ENCODE results near the gene RBM48. TPM values are rescaled to one million over a fixed set of nuclear protein-coding genes. Genes with fewer than 3 reads are reported as not detected.

RBM48 gene
- total RNA-seq, 1 experiment from 2014 or later, result 14.6 TPM

- intact Hi-C loops (cut with micrococcal nuclease), result no loop called here
- no peaks in the 10 kb centered on the region for H3K79me2 ChIP-seq (ENCODE audit: insufficient read depth, low read length)
- ATAC-seq, result 0 out of 2 replicates have a peak, but pooled peaks have one; percentile 17
- BruUV-seq (replicated peaks), result no TSS peak
- no peak overlapping the region for H3K4me2 ChIP-seq (ENCODE audit: low read length)
- no peaks in the 10 kb centered on the region for H3K27me3 ChIP-seq (ENCODE audit: insufficient read depth, low read length)
- RAD21 ChIA-PET (ENCODE audit: low non-redundant PET in 1 of 2, low total read pairs in 2 of 2, uncharacterized antibody in 2 of 2, unreplicated experiment in 2 of 2), result no interaction called here
- H3K27ac ChIP-seq (ENCODE audit: low read depth, low read length), result no peak overlapping the region
- TF ChIP-seq SRF (IDR thresholded peaks at IDR 0.05; ENCODE audit: low read depth), result no peak
- no peak for TF ChIP-seq RAD21 (IDR thresholded peaks at IDR 0.05; ENCODE audit: low read depth)
- TF ChIP-seq MAX (IDR thresholded peaks at IDR 0.05), result no peak
- no peak for TF ChIP-seq FOSL1 (IDR thresholded peaks at IDR 0.05; ENCODE audit: low read depth)
- no peak for TF ChIP-seq ATF3 (IDR thresholded peaks at IDR 0.05)
- TF ChIP-seq ELF1 (IDR thresholded peaks at IDR 0.05; ENCODE audit: borderline replicate concordance, low read depth), result no peak
- no peak for TF ChIP-seq SP1 (IDR thresholded peaks at IDR 0.05; ENCODE audit: low read depth)
- TF ChIP-seq CTCF (IDR thresholded peaks at IDR 0.05 in 2 of 3, conservative IDR thresholded peaks at IDR 0.05 in 1 of 3; ENCODE audit: borderline replicate concordance in 1 of 3, insufficient read depth in 1 of 3, low read depth in 2 of 3, low read length in 2 of 3), result no peak
- DNase-seq (ENCODE audit: low read depth, low spot score), result no peak
- no peaks in the 10 kb centered on the region for H3K9me3 ChIP-seq (ENCODE audit: control insufficient read depth in 1 of 2, insufficient read depth in 1 of 2, low read depth in 1 of 2, low read length in 2 of 2)
- H2AFZ ChIP-seq (ENCODE audit: low read depth, low read length, poor library complexity, severe bottlenecking), result no peak overlapping the region
- H3K9ac ChIP-seq (ENCODE audit: low read length), result no peak overlapping the region
- H3K36me3 ChIP-seq (ENCODE audit: control insufficient read depth in 1 of 2, insufficient read depth in 2 of 2, low read length in 2 of 2), result peaks cover 12 to 13% of the 10 kb centered on the region in 2 experiments; a peak in 3 of 4 replicates
- H3K4me3 ChIP-seq (replicated peaks in 1 of 2; ENCODE audit: low read depth in 1 of 2, low read length in 2 of 2), result no peak overlapping the region
- H3K9me2 ChIP-seq (ENCODE audit: insufficient read depth), result no peaks in the 10 kb centered on the region
- no peaks in the 10 kb centered on the region for H4K20me1 ChIP-seq (ENCODE audit: insufficient read depth)
- no peaks in the 10 kb centered on the region for H3K4me1 ChIP-seq (ENCODE audit: control insufficient read depth in 1 of 2, insufficient read depth in 2 of 2, low read length in 2 of 2)
- POLR2A ChIA-PET, result no interaction called here
- CTCF ChIA-PET, result no interaction called here
Measured at GRCh38 chr7:92557808-92558362, 29.3 kb downstream of the RBM48 start.

GRCh38 chr7:92560602-92561001, 32.0 kb downstream of the RBM48 start:
- ChIA-PET POLR2A (no interaction called here), RAD21 (ENCODE audit: low non-redundant PET in 1 of 2, low total read pairs in 2 of 2, uncharacterized antibody in 2 of 2, unreplicated experiment in 2 of 2) (no interaction called here), CTCF (no interaction called here)
- no TSS peak for BruUV-seq (replicated peaks)
- H3K9me3 ChIP-seq (ENCODE audit: control insufficient read depth in 1 of 2, insufficient read depth in 1 of 2, low read depth in 1 of 2, low read length in 2 of 2), result no peaks in the 10 kb centered on the region
- H2AFZ ChIP-seq (ENCODE audit: low read depth, low read length, poor library complexity, severe bottlenecking), result no peak overlapping the region
- H3K9me2 ChIP-seq (ENCODE audit: insufficient read depth), result no peaks in the 10 kb centered on the region
- no peak overlapping the region for H3K9ac ChIP-seq (ENCODE audit: low read length)
- H4K20me1 ChIP-seq (ENCODE audit: insufficient read depth), result no peaks in the 10 kb centered on the region
- H3K79me2 ChIP-seq (ENCODE audit: insufficient read depth, low read length), result no peaks in the 10 kb centered on the region
- DNase-seq (ENCODE audit: low read depth, low spot score) (no peak), ATAC-seq (no peak)
- no peak overlapping the region for H3K4me2 ChIP-seq (ENCODE audit: low read length)
- peaks cover 17 to 20% of the 10 kb centered on the region in 2 experiments for H3K36me3 ChIP-seq (ENCODE audit: control insufficient read depth in 1 of 2, insufficient read depth in 2 of 2, low read length in 2 of 2)
- H3K4me3 ChIP-seq (replicated peaks in 1 of 2; ENCODE audit: low read depth in 1 of 2, low read length in 2 of 2), result no peak overlapping the region
- H3K4me1 ChIP-seq (ENCODE audit: control insufficient read depth in 1 of 2, insufficient read depth in 2 of 2, low read length in 2 of 2), result no peaks in the 10 kb centered on the region
- no peak overlapping the region for H3K27ac ChIP-seq (ENCODE audit: low read depth, low read length)
- intact Hi-C loops (cut with micrococcal nuclease), result no loop called here
- H3K27me3 ChIP-seq (ENCODE audit: insufficient read depth, low read length), result no peaks in the 10 kb centered on the region
- TF ChIP-seq REST (IDR thresholded peaks at IDR 0.05; ENCODE audit: low read depth) (no peak), ZBTB33 (IDR thresholded peaks at IDR 0.05; ENCODE audit: extremely low read depth, insufficient replicate concordance, low read length) (no peak), EZH2phosphoT487 (IDR thresholded peaks at IDR 0.05; ENCODE audit: borderline replicate concordance) (no peak), ZFX (IDR thresholded peaks at IDR 0.05) (no peak), ZNF274 (IDR thresholded peaks at IDR 0.05; ENCODE audit: low read depth, low read length) (no peak)

All from HCT116 (cell line).